Rectal smooth muscle tissue (tissue), 1 donor: ENCODE measurements around the gene MS4A15.

Experiments
- H3K27ac ChIP-seq: one replicate; pipeline ENCODE4 v1.7.0; 2013; ENCODE audit warnings: low read depth, low read length, inconsistent platforms
- H3K27me3 ChIP-seq: one replicate; pipeline ENCODE4 v1.7.0; 2013; ENCODE audit warnings: low read length; ENCODE audit not compliant: control insufficient read depth, insufficient read depth
- H3K36me3 ChIP-seq: one replicate; pipeline ENCODE4 v1.7.0; 2013; ENCODE audit warnings: low read length; ENCODE audit not compliant: control insufficient read depth, insufficient read depth
- H3K4me1 ChIP-seq: one replicate; pipeline ENCODE4 v1.7.0; 2013; ENCODE audit warnings: low read length; ENCODE audit not compliant: control insufficient read depth, insufficient read depth
- H3K4me3 ChIP-seq: one replicate; pipeline ENCODE4 v1.7.0; 2013; ENCODE audit warnings: low read length
- H3K9ac ChIP-seq: one replicate; pipeline ENCODE4 v1.7.0; 2013; ENCODE audit warnings: low read length

MS4A15 gene

GRCh38 chr11:60797846-60798630, 41.4 kb downstream of the MS4A15 start:
- Histone ChIP-seq H3K9ac (no peak overlapping the region), H3K36me3 (no peaks in the 10 kb centered on the region), H3K4me1 (no peaks in the 10 kb centered on the region), H3K4me3 (no peak overlapping the region), H3K27me3 (no peaks in the 10 kb centered on the region), H3K27ac (no peak overlapping the region)

GRCh38 chr11:60798631-60799030, 42.0 kb downstream of the MS4A15 start:
- H3K27ac ChIP-seq: no peak overlapping the region
- H3K4me3 ChIP-seq: no peak overlapping the region
- no peak overlapping the region for H3K9ac ChIP-seq
- H3K36me3 ChIP-seq: no peaks in the 10 kb centered on the region
- no peaks in the 10 kb centered on the region for H3K4me1 ChIP-seq
- no peaks in the 10 kb centered on the region for H3K27me3 ChIP-seq

GRCh38 chr11:60801194-60801593, 44.5 kb downstream of the MS4A15 start:
- no peaks in the 10 kb centered on the region for H3K36me3 ChIP-seq
- H3K27me3 ChIP-seq: no peaks in the 10 kb centered on the region
- no peak overlapping the region for H3K9ac ChIP-seq
- H3K4me3 ChIP-seq: no peak overlapping the region
- no peak overlapping the region for H3K27ac ChIP-seq
- no peaks in the 10 kb centered on the region for H3K4me1 ChIP-seq

- H3K36me3 ChIP-seq: no peaks in the 10 kb centered on the region
- no peak overlapping the region for H3K27ac ChIP-seq
- no peak overlapping the region for H3K4me3 ChIP-seq
- H3K9ac ChIP-seq: no peak overlapping the region
- H3K4me1 ChIP-seq: no peaks in the 10 kb centered on the region
- no peaks in the 10 kb centered on the region for H3K27me3 ChIP-seq
These were observed 46.7 kb downstream of the MS4A15 start for GRCh38 chr11:60803273-60803936.

GRCh38 chr11:60809249-60809648, 52.6 kb downstream of the MS4A15 start:
- Histone ChIP-seq H3K4me3 (no peak overlapping the region), H3K9ac (no peak overlapping the region), H3K27ac (no peak overlapping the region), H3K4me1 (no peaks in the 10 kb centered on the region), H3K27me3 (no peaks in the 10 kb centered on the region), H3K36me3 (no peaks in the 10 kb centered on the region)

- Histone ChIP-seq H3K36me3 (no peaks in the 10 kb centered on the region), H3K9ac (no peak overlapping the region), H3K4me3 (no peak overlapping the region), H3K27ac (no peak overlapping the region), H3K27me3 (no peaks in the 10 kb centered on the region), H3K4me1 (no peaks in the 10 kb centered on the region)
These were observed 53.0 kb downstream of the MS4A15 start for GRCh38 chr11:60809691-60810090.

- H3K9ac ChIP-seq: no peak overlapping the region
- H3K27ac ChIP-seq: no peak overlapping the region
- H3K4me1 ChIP-seq: no peaks in the 10 kb centered on the region
- H3K36me3 ChIP-seq: no peaks in the 10 kb centered on the region
- H3K27me3 ChIP-seq: no peaks in the 10 kb centered on the region
- H3K4me3 ChIP-seq: no peak overlapping the region
These were observed 53.5 kb downstream of the MS4A15 start for GRCh38 chr11:60810151-60810550.

GRCh38 chr11:60810569-60810968, 53.9 kb downstream of the MS4A15 start:
- H3K9ac ChIP-seq: no peak overlapping the region
- no peak overlapping the region for H3K4me3 ChIP-seq
- H3K36me3 ChIP-seq: no peaks in the 10 kb centered on the region
- H3K27ac ChIP-seq: no peak overlapping the region
- no peaks in the 10 kb centered on the region for H3K4me1 ChIP-seq
- no peaks in the 10 kb centered on the region for H3K27me3 ChIP-seq

- H3K36me3 ChIP-seq: no peaks in the 10 kb centered on the region
- H3K4me1 ChIP-seq: no peaks in the 10 kb centered on the region
- no peaks in the 10 kb centered on the region for H3K27me3 ChIP-seq
- no peak overlapping the region for H3K4me3 ChIP-seq
- H3K27ac ChIP-seq: no peak overlapping the region
- H3K9ac ChIP-seq: no peak overlapping the region
These were observed 56.7 kb downstream of the MS4A15 start for GRCh38 chr11:60813324-60813723.

- H3K27me3 ChIP-seq: no peaks in the 10 kb centered on the region
- H3K4me1 ChIP-seq: no peaks in the 10 kb centered on the region
- no peak overlapping the region for H3K9ac ChIP-seq
- H3K27ac ChIP-seq: no peak overlapping the region
- H3K4me3 ChIP-seq: no peak overlapping the region
- no peaks in the 10 kb centered on the region for H3K36me3 ChIP-seq
These were observed 57.4 kb downstream of the MS4A15 start for GRCh38 chr11:60814112-60814511.

GRCh38 chr11:60816590-60817157, 60.0 kb downstream of the MS4A15 start:
- Histone ChIP-seq H3K27me3 (no peaks in the 10 kb centered on the region), H3K4me3 (no peak overlapping the region), H3K36me3 (no peaks in the 10 kb centered on the region), H3K27ac (no peak overlapping the region), H3K9ac (no peak overlapping the region), H3K4me1 (no peaks in the 10 kb centered on the region)

GRCh38 chr11:60818057-60818456, 61.4 kb downstream of the MS4A15 start:
- no peaks in the 10 kb centered on the region for H3K27me3 ChIP-seq
- H3K4me1 ChIP-seq: no peaks in the 10 kb centered on the region
- no peak overlapping the region for H3K4me3 ChIP-seq
- no peak overlapping the region for H3K9ac ChIP-seq
- H3K36me3 ChIP-seq: no peaks in the 10 kb centered on the region
- no peak overlapping the region for H3K27ac ChIP-seq
